Smooth muscle cell (in vitro differentiated cells): Measurements from ENCODE around the gene ACTRT2. TPM values are rescaled to one million over a fixed set of nuclear protein-coding genes. Genes with fewer than 3 reads are reported as not detected.
A peak's percentile ranks its signal among the peaks of the same experiment; 100 is the strongest.

Experiments
- DNase-seq: peaks from one replicate; lab custom pipeline; 2025; ENCODE audit not compliant: unreplicated experiment; lab: John Stamatoyannopoulos, UW
- H2AFZ ChIP-seq: fragments of 200-600 bp; sonication (generic); 2 replicates; pipeline ENCODE4 v1.6.0; 2016; ENCODE audit warnings: antibody characterized with exemption, low read depth, mild to moderate bottlenecking
- H3F3A ChIP-seq: fragments of 200-600 bp; sonication (generic); 2 replicates; pipeline ENCODE4 v1.6.0; 2017; ENCODE audit warnings: antibody characterized with exemption, low read depth
- H3K27ac ChIP-seq: fragments of 200-600 bp; sonication (generic); 2 replicates; pipeline ENCODE4 v1.5.1; 2016; ENCODE audit warnings: low read depth, mild to moderate bottlenecking
- H3K27me3 ChIP-seq: fragments of 200-600 bp; sonication (generic); 2 replicates; pipeline ENCODE4 v1.6.1; 2016; ENCODE audit warnings: low read depth, mild to moderate bottlenecking
- H3K36me3 ChIP-seq: fragments of 200-600 bp; sonication (generic); 2 replicates; pipeline ENCODE4 v1.5.1; 2016; ENCODE audit warnings: low read depth
- H3K4me1 ChIP-seq: fragments of 200-600 bp; sonication (generic); 2 replicates; pipeline ENCODE4 v1.5.1; 2016; ENCODE audit warnings: low read depth
- H3K4me2 ChIP-seq: fragments of 200-600 bp; sonication (generic); 2 replicates; pipeline ENCODE4 v1.6.0; 2016; ENCODE audit warnings: mild to moderate bottlenecking
- H3K4me3 ChIP-seq: fragments of 200-600 bp; sonication (generic); 2 replicates; pipeline ENCODE4 v1.5.1; 2016; ENCODE audit warnings: mild to moderate bottlenecking
- H3K79me2 ChIP-seq: fragments of 200-600 bp; sonication (generic); 2 replicates; pipeline ENCODE4 v1.6.0; 2016; ENCODE audit warnings: low read depth, mild to moderate bottlenecking
- H3K9ac ChIP-seq: fragments of 200-600 bp; sonication (generic); 2 replicates; pipeline ENCODE4 v1.6.0; 2016; ENCODE audit warnings: low read depth
- H3K9me3 ChIP-seq: fragments of 200-600 bp; sonication (generic); replicated peaks from 2 replicates; pipeline ENCODE4 v1.5.1; 2016; ENCODE audit warnings: low read depth
- H4K20me1 ChIP-seq: fragments of 200-600 bp; sonication (generic); 2 replicates; pipeline ENCODE4 v1.6.0; 2016; ENCODE audit warnings: low read depth
- WGBS: methylation state at CpG from one replicate; pipeline ENCODE4 v1.1.7; 2016; ENCODE audit warnings: low lambda C conversion rate; 5-methylcytosine and 5-hydroxymethylcytosine counted together
- polyA plus RNA-seq: library from polyadenylated mRNA; unstranded; fragments of >200 nt; fragmentation: Nextera tagmentation; extraction: Ambion mirVana; gene quantifications from 2 replicates; pipeline ENCODE4 v1.2.1, GENCODE V29; 2016
- total RNA-seq: library from RNA; depleted of rRNA; stranded (reverse); fragments of >200 nt; gene quantifications from 2 replicates; pipeline ENCODE4 v1.2.3, GENCODE V29; 2014
- TF ChIP-seq, protein P1 (sequence below): fragments of 200-600 bp; sonication (generic); IDR thresholded peaks from 2 replicates; pipeline ENCODE4 v1.5.1; 2017; ENCODE audit warnings: borderline replicate concordance, mild to moderate bottlenecking, antibody characterized with exemption; ENCODE audit not compliant: insufficient read depth, poor library complexity, severe bottlenecking

Gene ACTRT2
- total and polyA plus RNA-seq, 2 experiments from 2014 or later, result not detected

DNA sequence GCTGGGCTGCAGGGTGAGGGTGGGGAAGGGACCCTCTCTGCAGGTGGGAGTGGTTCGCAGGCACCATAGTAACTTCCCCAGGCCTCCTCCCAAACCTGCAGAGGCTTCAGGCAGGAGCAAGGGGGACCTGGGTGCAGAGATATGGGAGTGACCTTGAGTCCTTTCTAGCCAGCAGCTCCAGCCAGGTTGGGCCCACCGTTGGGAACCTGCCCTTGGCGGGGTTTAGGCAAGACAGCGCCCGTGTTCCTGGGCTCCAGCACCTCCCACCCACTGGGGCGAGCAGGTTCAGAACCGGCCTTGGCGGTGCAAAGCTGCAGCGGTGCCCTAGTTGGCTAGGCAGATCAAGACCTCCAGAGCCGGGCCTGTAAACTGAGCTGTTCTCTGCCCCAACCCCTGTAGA lies 45.6 kb downstream of the ACTRT2 start:
- Histone ChIP-seq H3K4me1 (peaks cover 40% of the 10 kb centered on the region), H3F3A (no peaks in the 10 kb centered on the region), H2AFZ (no peak overlapping the region), H3K9me3 (no peaks in the 10 kb centered on the region), H3K9ac (no peak overlapping the region), H3K27ac (no peak overlapping the region), H3K27me3 (peaks cover 86% of the 10 kb centered on the region), H3K79me2 (no peaks in the 10 kb centered on the region), H3K36me3 (no peaks in the 10 kb centered on the region), H3K4me3 (no peak overlapping the region), H3K4me2 (no peak overlapping the region), H4K20me1 (peaks cover 4% of the 10 kb centered on the region)
- 66% methylated on average over 8 of the region's 10 CpGs for WGBS
- TF ChIP-seq, protein P1, sequence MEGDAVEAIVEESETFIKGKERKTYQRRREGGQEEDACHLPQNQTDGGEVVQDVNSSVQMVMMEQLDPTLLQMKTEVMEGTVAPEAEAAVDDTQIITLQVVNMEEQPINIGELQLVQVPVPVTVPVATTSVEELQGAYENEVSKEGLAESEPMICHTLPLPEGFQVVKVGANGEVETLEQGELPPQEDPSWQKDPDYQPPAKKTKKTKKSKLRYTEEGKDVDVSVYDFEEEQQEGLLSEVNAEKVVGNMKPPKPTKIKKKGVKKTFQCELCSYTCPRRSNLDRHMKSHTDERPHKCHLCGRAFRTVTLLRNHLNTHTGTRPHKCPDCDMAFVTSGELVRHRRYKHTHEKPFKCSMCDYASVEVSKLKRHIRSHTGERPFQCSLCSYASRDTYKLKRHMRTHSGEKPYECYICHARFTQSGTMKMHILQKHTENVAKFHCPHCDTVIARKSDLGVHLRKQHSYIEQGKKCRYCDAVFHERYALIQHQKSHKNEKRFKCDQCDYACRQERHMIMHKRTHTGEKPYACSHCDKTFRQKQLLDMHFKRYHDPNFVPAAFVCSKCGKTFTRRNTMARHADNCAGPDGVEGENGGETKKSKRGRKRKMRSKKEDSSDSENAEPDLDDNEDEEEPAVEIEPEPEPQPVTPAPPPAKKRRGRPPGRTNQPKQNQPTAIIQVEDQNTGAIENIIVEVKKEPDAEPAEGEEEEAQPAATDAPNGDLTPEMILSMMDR, result no peak
- no peak for DNase-seq

GRCh38 chr1:3067301-3067670 lies 46.0 kb downstream of the ACTRT2 start:
- Histone ChIP-seq H3K9me3 (no peaks in the 10 kb centered on the region), H3K79me2 (no peaks in the 10 kb centered on the region), H3K4me3 (peak overlapping the region; percentile 62), H3K4me2 (no peak overlapping the region), H3K27me3 (peaks cover 86% of the 10 kb centered on the region), H3F3A (no peaks in the 10 kb centered on the region), H2AFZ (no peak overlapping the region), H3K36me3 (no peaks in the 10 kb centered on the region), H4K20me1 (peaks cover 4% of the 10 kb centered on the region), H3K9ac (no peak overlapping the region), H3K27ac (no peak overlapping the region), H3K4me1 (peaks cover 36% of the 10 kb centered on the region)
- no peak for DNase-seq
- WGBS, result 40% methylated on average over 27 of the region's 29 CpGs
- TF ChIP-seq, protein P1, result no peak

DNA sequence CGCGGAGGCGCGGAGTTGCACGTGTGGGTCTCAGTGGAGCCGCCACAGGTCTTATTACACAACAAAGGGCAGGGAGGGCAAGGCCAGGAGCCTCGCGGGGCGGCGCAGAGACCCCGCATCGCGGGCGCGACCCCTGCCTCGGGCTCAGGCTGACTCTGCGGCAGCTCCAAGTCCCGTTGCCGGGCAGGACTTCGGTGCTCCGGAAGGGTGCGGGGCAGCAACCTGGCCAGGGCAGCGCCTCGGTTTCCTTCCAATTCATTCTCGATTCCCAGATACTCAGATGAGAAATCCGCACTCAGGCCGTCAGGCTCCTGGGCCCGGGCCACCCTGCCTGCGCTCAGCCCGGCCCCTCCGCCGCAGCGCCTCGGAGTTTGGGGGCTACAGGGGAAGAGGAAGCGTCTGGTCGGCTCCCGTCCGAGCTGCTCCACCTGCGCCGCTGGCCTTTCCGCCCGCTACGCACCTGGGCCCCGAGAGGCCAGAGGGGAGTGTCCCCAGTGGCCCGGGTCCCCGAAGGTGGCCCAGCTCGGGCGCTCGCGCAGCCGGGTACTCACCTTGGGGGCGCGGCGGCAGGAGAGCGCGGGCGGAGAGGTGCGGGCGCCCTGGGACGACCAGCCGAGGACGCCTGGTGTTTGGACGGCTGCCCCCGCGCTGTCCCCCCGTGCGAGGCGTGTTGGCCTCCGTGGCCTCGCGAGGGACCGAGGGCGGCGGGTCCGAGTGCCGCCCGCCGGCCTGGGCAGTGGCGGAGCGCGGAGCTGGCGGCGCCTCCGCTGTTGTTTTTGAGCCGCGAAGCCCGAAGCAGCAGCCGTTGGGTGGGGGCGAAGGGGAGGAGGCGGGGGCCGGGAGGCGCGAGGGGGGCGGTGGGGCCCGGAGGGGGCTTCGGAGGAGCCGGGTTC lies 46.6 kb downstream of the ACTRT2 start:
- peaks cover 86% of the 10 kb centered on the region for H3K27me3 ChIP-seq

More for the DNA sequence above, 46.6 kb downstream of the ACTRT2 start:
- H3K79me2 ChIP-seq, result no peaks in the 10 kb centered on the region
- H3F3A ChIP-seq, result no peaks in the 10 kb centered on the region
- H3K4me3 ChIP-seq, result peak overlapping the region; percentile 62
- H3K4me2 ChIP-seq, result peak overlapping the region; percentile 95
- no peaks in the 10 kb centered on the region for H3K36me3 ChIP-seq
- H3K27ac ChIP-seq, result no peak overlapping the region
- TF ChIP-seq, protein P1, result no peak
- WGBS, result 11% methylated on average over 73 of the region's 97 CpGs
- no peaks in the 10 kb centered on the region for H3K9me3 ChIP-seq
- no peak for DNase-seq
- peaks cover 4% of the 10 kb centered on the region for H4K20me1 ChIP-seq
- H2AFZ ChIP-seq, result no peak overlapping the region
- peaks cover 36% of the 10 kb centered on the region for H3K4me1 ChIP-seq
- no peak overlapping the region for H3K9ac ChIP-seq
